H1 (cell line): ENCODE measurements around the gene CHMP5. TPM values are rescaled to one million over a fixed set of nuclear protein-coding genes. Genes with fewer than 3 reads are reported as not detected.

Experiments
- BCL11A ChIP-seq, 2 experiments: IDR thresholded peaks; one replicate each; pipeline ENCODE4 v1.6.1; 2011; ENCODE audit warnings: low read depth in 2 of 2, low read length in 2 of 2, mild to moderate bottlenecking in 2 of 2
- CHD2 ChIP-seq: IDR thresholded peaks from 2 replicates; pipeline ENCODE4 v1.6.1; 2012; ENCODE audit warnings: low read length, improper control_type of control experiment
- CHD7 ChIP-seq: fragments of 300-600 bp; sonication (generic); IDR thresholded peaks from 2 replicates; pipeline ENCODE4 v1.7.1; 2012; ENCODE audit warnings: low read length, moderate library complexity, mild to moderate bottlenecking, inconsistent platforms; ENCODE audit not compliant: insufficient replicate concordance
- EZH2 ChIP-seq: fragments of 200-600 bp; sonication (generic); IDR thresholded peaks from 2 replicates; pipeline ENCODE4 v1.7.1; 2012; ENCODE audit warnings: low read depth, mild to moderate bottlenecking, moderate library complexity, low read length, inconsistent platforms; ENCODE audit not compliant: severe bottlenecking
- GTF2F1 ChIP-seq: IDR thresholded peaks from 2 replicates; pipeline ENCODE4 v1.6.1; 2012; ENCODE audit warnings: low read depth, low read length, improper control_type of control experiment, borderline replicate concordance
- JUND ChIP-seq: IDR thresholded peaks from 2 replicates; pipeline ENCODE4 v1.6.1; 2011; ENCODE audit warnings: mild to moderate bottlenecking, improper control_type of control experiment, low read length
- KDM1A ChIP-seq: fragments of 200-600, 300-600 bp; sonication (generic); IDR thresholded peaks from 2 replicates; pipeline ENCODE4 v1.7.1; 2016; ENCODE audit warnings: mild to moderate bottlenecking, low read length, borderline replicate concordance
- RNF2 ChIP-seq: fragments of 200-900, 300-1000 bp; sonication (generic); IDR thresholded peaks from 2 replicates; pipeline ENCODE4 v1.7.1; 2016; ENCODE audit warnings: borderline replicate concordance, low read depth, mild to moderate bottlenecking, antibody characterized with exemption, low read length; ENCODE audit not compliant: poor library complexity, severe bottlenecking; ENCODE audit errors: missing control alignments
- SAP30 ChIP-seq: fragments of 300-600 bp; sonication (generic); IDR thresholded peaks from 2 replicates; pipeline ENCODE4 v1.7.1; 2012; ENCODE audit warnings: low read length, moderate library complexity, mild to moderate bottlenecking, inconsistent platforms; ENCODE audit not compliant: insufficient read depth, insufficient replicate concordance
- SP1 ChIP-seq: IDR thresholded peaks from 2 replicates; pipeline ENCODE4 v1.6.1; 2011; ENCODE audit warnings: low read depth, low read length
- polyA plus RNA-seq, 7 experiments: library from polyadenylated mRNA; depleted of rRNA in 3 of 7; stranded (reverse) in 5 of 7; unstranded in 2 of 7; fragments of >200 nt in 5 of 7; fragments of 200-250 nt in 2 of 7; gene quantifications; 1 replicate in 5 of 7; 2 replicates in 1 of 7; 4 replicates in 1 of 7; pipeline versions ENCODE4 v1.2.1 to v1.2.3, GENCODE V29; 2011 to 2013; ENCODE audit warnings: missing spikeins in 2 of 7, mixed read lengths in 2 of 7
- total RNA-seq: library from RNA; stranded (reverse); fragmentation: NEBNext Ultra II Directional; extraction: Animal tissue kit (Norgen Biotek cat#: 25700); gene quantifications from 2 replicates; pipeline ENCODE4 v1.2.1, GENCODE V29; 2021
- TF ChIP-seq, protein P1 (sequence below): IDR thresholded peaks from 2 replicates; pipeline ENCODE4 v1.6.1; 2012; ENCODE audit warnings: inconsistent platforms

Gene CHMP5
- total and polyA plus RNA-seq, 2 of the 8 experiments (the other 6 are each of a cell fraction or from before 2014, with no cell fraction given) = 25.0 to 47.3 TPM

DNA sequence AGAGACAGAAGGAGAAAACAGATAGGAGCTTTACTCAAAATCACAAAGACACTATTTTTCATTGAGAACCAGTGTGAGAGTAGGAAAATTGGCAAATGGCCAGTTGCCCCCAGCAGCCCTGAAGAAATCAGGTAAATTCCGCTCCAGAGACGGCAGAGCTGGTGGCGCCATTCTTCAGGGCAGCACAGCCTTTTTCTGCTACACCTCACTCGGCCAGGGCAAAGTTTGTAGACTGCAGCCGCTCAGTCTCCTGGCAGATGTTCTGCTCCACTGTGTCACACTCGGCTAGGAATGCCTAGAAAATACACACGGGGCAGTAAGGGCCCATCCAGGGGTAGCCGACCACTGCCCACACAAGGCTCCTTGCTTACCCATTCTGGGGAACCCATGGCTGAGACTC lies 9.8 kb upstream of the CHMP5 start (continued):
- TF ChIP-seq CHD7 (no peak), SAP30 (no peak), EZH2 (no peak), BCL11A (IDR thresholded peaks at IDR 0.05; ENCODE audit: low read depth in 2 of 2, low read length in 2 of 2) (no peak), CHD2 (no peak), SP1 (no peak), KDM1A (no peak), JUND (no peak), GTF2F1 (no peak), RNF2 (no peak)
- TF ChIP-seq, protein P1, sequence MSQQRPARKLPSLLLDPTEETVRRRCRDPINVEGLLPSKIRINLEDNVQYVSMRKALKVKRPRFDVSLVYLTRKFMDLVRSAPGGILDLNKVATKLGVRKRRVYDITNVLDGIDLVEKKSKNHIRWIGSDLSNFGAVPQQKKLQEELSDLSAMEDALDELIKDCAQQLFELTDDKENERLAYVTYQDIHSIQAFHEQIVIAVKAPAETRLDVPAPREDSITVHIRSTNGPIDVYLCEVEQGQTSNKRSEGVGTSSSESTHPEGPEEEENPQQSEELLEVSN = no peak
